OCI-LY7 (cell line): ENCODE results near the gene NR1H4. TPM values are rescaled to one million over a fixed set of nuclear protein-coding genes. Genes with fewer than 3 reads are reported as not detected.
"Not testable (repeated sequence)": the region's sequence is repeated elsewhere in the genome, so short reads cannot be mapped to it uniquely, and the experiment has no call there.

ENCODE experiments used
- BruUV-seq: library from RNA; stranded (reverse); fragments of 400-500 nt; replicated peaks from 2 replicates; lab custom pipeline; 2021; lab: Mats Ljungman, UMichigan
- CTCF ChIA-PET: fragments of 300-600 bp; sonication (Branson Sonifier 250); formaldehyde crosslinking; loops from one replicate; lab custom pipeline; 2022; ENCODE audit warnings: antibody characterized with exemption; ENCODE audit not compliant: unreplicated experiment; lab: Charles Lee
- POLR2A ChIA-PET: fragments of 300-600 bp; sonication (Branson Sonifier 250); formaldehyde crosslinking; loops from one replicate; lab custom pipeline; 2022; ENCODE audit warnings: antibody characterized with exemption; lab: Charles Lee
- DNase-seq: peaks from one replicate; pipeline ENCODE4 v3.0.0-alpha.2; 2015; ENCODE audit warnings: low spot score
- H2AFZ ChIP-seq: fragments of 200-600 bp; sonication (generic), shearing (Covaris generic); 2 replicates; pipeline ENCODE4 v1.6.1; 2014; ENCODE audit warnings: mild to moderate bottlenecking, antibody characterized with exemption, low read length, moderate library complexity
- H3K27ac ChIP-seq: fragments of 200-600 bp; sonication (generic); 2 replicates; pipeline ENCODE4 v1.5.1; 2014; ENCODE audit warnings: mixed run types, low read depth, mild to moderate bottlenecking, moderate library complexity, low read length, inconsistent platforms; ENCODE audit not compliant: poor library complexity, severe bottlenecking
- H3K36me3 ChIP-seq: fragments of 200-600 bp; sonication (generic); 2 replicates; pipeline ENCODE4 v1.6.1; 2014; ENCODE audit warnings: mild to moderate bottlenecking, antibody characterized with exemption, low read length, moderate library complexity, mixed read lengths; ENCODE audit not compliant: insufficient read depth
- H3K4me1 ChIP-seq: fragments of 200-600 bp; sonication (generic); 2 replicates; pipeline ENCODE4 v1.5.1; 2014; ENCODE audit warnings: mild to moderate bottlenecking, low read length; ENCODE audit not compliant: insufficient read depth, poor library complexity, severe bottlenecking
- H3K4me2 ChIP-seq: fragments of 200-600 bp; sonication (generic); 2 replicates; pipeline ENCODE4 v1.6.1; 2014; ENCODE audit warnings: mild to moderate bottlenecking, low read length
- H3K4me3 ChIP-seq: fragments of 200-600 bp; sonication (generic); 2 replicates; pipeline ENCODE4 v1.5.1; 2014; ENCODE audit warnings: mild to moderate bottlenecking, low read depth, low read length; ENCODE audit not compliant: poor library complexity, severe bottlenecking
- H3K79me2 ChIP-seq: fragments of 200-600 bp; sonication (generic); 2 replicates; pipeline ENCODE4 v1.6.1; 2016; ENCODE audit warnings: low read depth, mild to moderate bottlenecking, low read length, moderate library complexity, mixed read lengths; ENCODE audit not compliant: insufficient read depth
- H3K9me2 ChIP-seq: fragments of 200-600 bp; sonication (generic); 2 replicates; pipeline ENCODE4 v1.6.1; 2016; ENCODE audit warnings: mild to moderate bottlenecking, low read length, mixed read lengths; ENCODE audit not compliant: insufficient read depth
- H3K9me3 ChIP-seq: fragments of 200-600 bp; sonication (generic); 2 replicates; pipeline ENCODE4 v1.6.1; 2014; ENCODE audit warnings: mild to moderate bottlenecking, mixed run types, low read length, mixed read lengths
- H4K20me1 ChIP-seq: fragments of 200-600 bp; sonication (generic); 2 replicates; pipeline ENCODE4 v1.6.1; 2014; ENCODE audit warnings: mild to moderate bottlenecking, antibody characterized with exemption, low read length, moderate library complexity, mixed read lengths; ENCODE audit not compliant: insufficient read depth
- EZH2phosphoT487 ChIP-seq: fragments of 200-600 bp; sonication (generic); IDR thresholded peaks from 2 replicates; pipeline ENCODE4 v1.6.1; 2018; ENCODE audit warnings: low read depth, borderline replicate concordance, mild to moderate bottlenecking, mixed run types, antibody characterized with exemption, low read length, moderate library complexity, mixed read lengths
- intact Hi-C: fragments of 100-400 bp; cut with micrococcal nuclease; formaldehyde crosslinking; loops from one replicate; pipeline ENCODE4 v1.10.0; 2022; ENCODE audit not compliant: unreplicated experiment
- total RNA-seq, 2 experiments: library from RNA; depleted of rRNA in 1 of 2; stranded (reverse); fragments of >200 nt in 1 of 2; shearing (Covaris generic) in 1 of 2; gene quantifications; 2 replicates each; pipeline ENCODE4 v1.2.3, GENCODE V29; 2014 to 2022
- TF ChIP-seq, protein P1 (sequence below): fragments of 200-600 bp; sonication (generic); conservative IDR thresholded peaks from 2 replicates; pipeline ENCODE4 v1.5.1; 2014; ENCODE audit warnings: mild to moderate bottlenecking, antibody characterized with exemption, low read length, moderate library complexity, mixed read lengths

The NR1H4 gene
- total RNA-seq, 2 experiments from 2014 or later = 7.1 TPM; not detected in 1

DNA sequence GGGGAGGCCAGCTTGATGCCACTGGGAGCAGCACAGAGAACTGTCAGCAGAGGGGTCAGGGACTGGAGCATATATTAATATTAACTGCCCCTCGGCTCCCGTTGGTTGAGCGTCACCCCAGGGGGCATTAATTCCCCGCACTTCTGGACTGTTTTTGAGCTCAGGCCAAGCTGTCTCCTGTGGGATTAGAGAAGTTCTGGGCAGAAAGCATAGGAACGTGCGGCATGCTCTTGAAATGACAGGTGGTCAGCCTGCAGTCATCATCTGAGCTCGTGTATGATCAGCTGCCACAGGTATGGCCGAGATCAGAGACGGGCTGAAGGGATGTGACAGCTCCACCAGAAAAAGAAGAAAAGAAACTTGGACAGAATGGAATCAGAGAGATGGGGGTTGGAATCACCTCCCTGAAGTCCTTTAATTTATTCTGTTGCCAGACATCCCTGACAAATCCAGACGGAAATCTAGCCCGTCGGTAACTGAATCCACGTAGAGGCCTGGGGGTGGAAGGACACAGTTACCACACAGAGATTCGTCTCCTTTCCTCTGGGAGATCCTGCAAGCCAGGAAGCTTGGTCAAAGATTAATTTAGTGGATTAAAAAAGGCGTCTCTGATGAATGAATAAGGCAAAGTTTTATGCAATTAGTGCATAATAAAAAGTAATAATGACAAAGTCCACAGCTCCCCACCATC, 23.6 kb downstream of the NR1H4 start:
- no peaks in the 10 kb centered on the region for H3K9me3 ChIP-seq
- H4K20me1 ChIP-seq = no peaks in the 10 kb centered on the region
- H3K4me2 ChIP-seq = no peak overlapping the region
- TF ChIP-seq, protein P1, sequence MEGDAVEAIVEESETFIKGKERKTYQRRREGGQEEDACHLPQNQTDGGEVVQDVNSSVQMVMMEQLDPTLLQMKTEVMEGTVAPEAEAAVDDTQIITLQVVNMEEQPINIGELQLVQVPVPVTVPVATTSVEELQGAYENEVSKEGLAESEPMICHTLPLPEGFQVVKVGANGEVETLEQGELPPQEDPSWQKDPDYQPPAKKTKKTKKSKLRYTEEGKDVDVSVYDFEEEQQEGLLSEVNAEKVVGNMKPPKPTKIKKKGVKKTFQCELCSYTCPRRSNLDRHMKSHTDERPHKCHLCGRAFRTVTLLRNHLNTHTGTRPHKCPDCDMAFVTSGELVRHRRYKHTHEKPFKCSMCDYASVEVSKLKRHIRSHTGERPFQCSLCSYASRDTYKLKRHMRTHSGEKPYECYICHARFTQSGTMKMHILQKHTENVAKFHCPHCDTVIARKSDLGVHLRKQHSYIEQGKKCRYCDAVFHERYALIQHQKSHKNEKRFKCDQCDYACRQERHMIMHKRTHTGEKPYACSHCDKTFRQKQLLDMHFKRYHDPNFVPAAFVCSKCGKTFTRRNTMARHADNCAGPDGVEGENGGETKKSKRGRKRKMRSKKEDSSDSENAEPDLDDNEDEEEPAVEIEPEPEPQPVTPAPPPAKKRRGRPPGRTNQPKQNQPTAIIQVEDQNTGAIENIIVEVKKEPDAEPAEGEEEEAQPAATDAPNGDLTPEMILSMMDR = no peak
- no peak for TF ChIP-seq EZH2phosphoT487
- no peak overlapping the region for H3K27ac ChIP-seq
- no peaks in the 10 kb centered on the region for H3K9me2 ChIP-seq
- intact Hi-C loops = no loop called here
- BruUV-seq = no TSS peak
- H3K79me2 ChIP-seq = no peaks in the 10 kb centered on the region
- no peaks in the 10 kb centered on the region for H3K36me3 ChIP-seq
- POLR2A ChIA-PET = no interaction called here
- H2AFZ ChIP-seq = no peak overlapping the region
- DNase-seq = no peak
- no peak overlapping the region for H3K4me3 ChIP-seq
- CTCF ChIA-PET = no interaction called here
- no peaks in the 10 kb centered on the region for H3K4me1 ChIP-seq

DNA sequence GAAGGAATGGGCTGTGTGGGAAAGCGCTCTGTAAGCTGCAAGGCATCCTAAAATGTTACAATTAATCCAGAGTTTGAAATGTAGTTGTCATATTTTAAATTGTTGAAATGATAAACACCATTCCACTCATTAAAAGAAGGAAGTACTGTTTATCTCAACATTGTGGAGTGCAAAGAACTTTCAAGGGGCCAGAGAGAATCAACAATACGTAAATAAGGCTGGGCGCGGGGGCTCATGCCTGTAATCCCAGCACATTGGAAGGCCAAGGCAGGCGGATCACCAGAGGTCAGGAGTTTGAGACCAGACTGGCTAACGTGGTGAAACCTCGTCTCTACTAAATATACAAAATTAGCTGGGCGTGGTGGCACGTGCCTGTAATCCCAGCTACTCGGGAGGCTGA, 24.5 kb downstream of the NR1H4 start:
- H3K9me2 ChIP-seq = no peaks in the 10 kb centered on the region
- intact Hi-C loops = no loop called here
- H3K4me1 ChIP-seq = no peaks in the 10 kb centered on the region
- no peak overlapping the region for H3K27ac ChIP-seq
- no TSS peak for BruUV-seq
- no peak overlapping the region for H3K4me3 ChIP-seq
- no peaks in the 10 kb centered on the region for H3K36me3 ChIP-seq
- TF ChIP-seq, protein P1 = no peak
- no peak for TF ChIP-seq EZH2phosphoT487
- POLR2A ChIA-PET = no interaction called here
- no peak overlapping the region for H2AFZ ChIP-seq
- CTCF ChIA-PET = no interaction called here
- DNase-seq = no peak
- H3K79me2 ChIP-seq = no peaks in the 10 kb centered on the region
- H3K4me2 ChIP-seq = no peak overlapping the region
- no peaks in the 10 kb centered on the region for H3K9me3 ChIP-seq
- H4K20me1 ChIP-seq = no peaks in the 10 kb centered on the region

DNA sequence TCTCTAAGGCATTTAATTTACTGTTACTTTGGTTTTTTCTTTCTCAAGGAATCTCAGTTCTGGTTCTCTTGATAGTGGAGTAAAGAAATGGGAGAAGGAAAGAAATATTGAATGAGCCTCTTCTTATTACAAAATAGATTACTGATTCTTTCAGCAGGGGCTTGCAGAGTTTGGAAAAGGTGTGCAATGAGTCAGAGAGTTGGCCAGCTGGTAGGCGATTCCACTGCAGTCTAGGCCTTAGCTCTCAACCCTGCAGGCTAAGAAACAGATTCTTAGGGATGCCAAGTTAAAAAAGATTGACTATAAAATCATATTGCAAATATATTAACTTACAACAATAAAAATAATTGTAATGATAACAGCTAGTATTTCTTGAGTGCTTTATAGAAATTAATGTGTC, 25.8 kb downstream of the NR1H4 start:
- BruUV-seq = no TSS peak
- no peaks in the 10 kb centered on the region for H3K4me1 ChIP-seq
- no peak overlapping the region for H2AFZ ChIP-seq
- DNase-seq = no peak
- no peaks in the 10 kb centered on the region for H3K9me2 ChIP-seq
- H3K27ac ChIP-seq = no peak overlapping the region
- no peaks in the 10 kb centered on the region for H3K79me2 ChIP-seq
- intact Hi-C loops = no loop called here
- H3K9me3 ChIP-seq = no peaks in the 10 kb centered on the region
- no peak for TF ChIP-seq EZH2phosphoT487
- TF ChIP-seq, protein P1 = no peak
- no peak overlapping the region for H3K4me2 ChIP-seq
- CTCF ChIA-PET = no interaction called here
- no peak overlapping the region for H3K4me3 ChIP-seq
- POLR2A ChIA-PET = interaction anchor here (1.0 kb wide), 1 partner anchor 16 kb away, joined by 3 read pairs; no protein-coding TSS in a partner anchor
- H4K20me1 ChIP-seq = no peaks in the 10 kb centered on the region
- H3K36me3 ChIP-seq = no peaks in the 10 kb centered on the region

DNA sequence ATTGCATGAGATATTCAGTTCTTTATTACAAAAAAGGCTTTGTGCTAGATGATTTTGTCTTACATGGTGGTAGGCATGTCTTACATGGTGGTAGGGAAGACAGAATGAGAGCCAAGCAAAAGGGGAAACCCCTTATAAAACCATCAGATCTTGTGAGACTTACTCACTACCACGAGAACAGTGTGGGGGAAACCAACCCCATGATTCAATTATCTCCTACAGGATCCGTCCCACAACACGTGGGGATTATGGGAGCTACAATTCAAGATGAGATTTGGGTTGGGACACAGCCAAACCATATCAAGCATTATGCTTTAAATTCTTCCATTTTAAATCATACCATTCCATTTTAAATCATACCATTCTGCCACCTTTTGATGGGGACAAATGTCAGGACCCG, 29.1 kb downstream of the NR1H4 start:
- CTCF ChIA-PET = interaction anchor here (0.6 kb wide), 1 partner anchor 98 kb away, joined by 3 read pairs; no protein-coding TSS in a partner anchor
- BruUV-seq, H3K9me3 ChIP-seq, H3K4me3 ChIP-seq, H3K4me2 ChIP-seq, H3K9me2 ChIP-seq, POLR2A ChIA-PET, intact Hi-C loops, H3K79me2 ChIP-seq, H3K27ac ChIP-seq, H2AFZ ChIP-seq, H3K4me1 ChIP-seq, H3K36me3 ChIP-seq, DNase-seq, H4K20me1 ChIP-seq: not testable (repeated sequence)
